Right atrium auricular region (tissue), 2 donors: ENCODE measurements around the gene GPATCH2L. TPM values are rescaled to one million over a fixed set of nuclear protein-coding genes. Genes with fewer than 3 reads are reported as not detected.

Experiments
- DNase-seq: peaks from one replicate; pipeline ENCODE4 v3.0.0-alpha.2; 2019; ENCODE audit warnings: low spot score
- H3K27ac ChIP-seq, 2 donors: fragments of 200-600 bp; sonication (generic); 1 replicate in 1 of 2; 2 replicates in 1 of 2; pipeline ENCODE4 v1.5.1; 2016 to 2019
- H3K27me3 ChIP-seq, 2 donors: fragments of 200-600 bp; sonication (generic); one replicate each; pipeline versions ENCODE4 v1.5.1 to v1.6.0; 2017 to 2019
- H3K36me3 ChIP-seq: fragments of 200-600 bp; sonication (generic); one replicate; pipeline ENCODE4 v1.5.1; 2016
- H3K4me1 ChIP-seq, 2 donors: fragments of 200-600 bp; sonication (generic); one replicate each; pipeline versions ENCODE4 v1.5.1 to v1.6.0; 2017 to 2019
- H3K4me3 ChIP-seq, 2 donors: fragments of 200-600 bp; sonication (generic); 1 replicate in 1 of 2; 2 replicates in 1 of 2; pipeline ENCODE4 v1.5.1; 2017 to 2019; ENCODE audit warnings: mild to moderate bottlenecking in 1 of 2, moderate library complexity in 1 of 2
- H3K9me3 ChIP-seq, 2 donors: fragments of 200-600 bp; sonication (generic); one replicate each; pipeline ENCODE4 v1.5.1; 2019
- CTCF ChIP-seq, 2 donors: fragments of 200-600 bp; sonication (generic); IDR thresholded peaks; one replicate each; pipeline ENCODE4 v1.5.1; 2019; ENCODE audit warnings: antibody characterized with exemption in 2 of 2
- total RNA-seq, 2 donors: library from RNA; depleted of rRNA; stranded (reverse); fragments of >200 nt; gene quantifications; one replicate each; pipeline ENCODE4 v1.1.0, GENCODE V29; 2016

The GPATCH2L gene
- total RNA-seq, 2 donors from 2014 or later: 38.5 to 48.5 TPM

GRCh38 chr14:76219873-76220272, 68.2 kb downstream of the GPATCH2L start:
- no peaks in the 10 kb centered on the region for H3K36me3 ChIP-seq
- no peak for DNase-seq
- H3K9me3 ChIP-seq: peaks cover 0 to 4% of the 10 kb centered on the region in 2 donors
- H3K4me3 ChIP-seq: no peak overlapping the region
- H3K27ac ChIP-seq: no peak overlapping the region
- no peak for TF ChIP-seq CTCF (IDR thresholded peaks at IDR 0.05)
- H3K4me1 ChIP-seq: no peaks in the 10 kb centered on the region
- H3K27me3 ChIP-seq: peaks cover 0 to 4% of the 10 kb centered on the region in 2 donors

DNA sequence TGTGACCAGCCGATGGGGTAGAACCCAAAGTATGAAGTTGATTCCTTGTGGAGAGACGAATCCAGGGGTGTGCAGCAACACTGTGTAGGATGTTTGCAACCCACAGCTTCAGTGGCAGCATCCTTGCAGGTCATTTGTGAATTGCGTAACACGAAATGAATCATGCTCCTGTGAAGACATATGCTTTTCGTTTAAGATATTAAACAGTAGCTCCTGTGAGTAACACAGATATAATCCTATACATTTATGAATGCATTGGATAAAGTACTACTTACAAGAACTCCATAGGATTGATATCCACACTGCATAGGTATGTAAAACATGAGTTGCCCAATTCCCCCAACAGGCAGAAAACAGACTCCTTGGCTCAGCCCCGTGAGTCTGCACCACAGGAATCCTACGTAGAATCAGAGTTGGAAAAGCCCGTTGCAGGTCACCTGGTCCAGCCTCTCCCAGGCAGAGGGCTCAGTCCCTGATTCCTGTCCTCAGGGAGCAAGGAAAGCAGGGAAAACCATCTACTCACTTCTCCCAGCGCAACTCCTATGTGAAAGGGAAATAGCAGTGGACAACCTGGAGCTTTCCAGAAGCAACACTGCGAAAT, 75.8 kb downstream of the GPATCH2L start:
- Histone ChIP-seq H3K27ac (no peak overlapping the region), H3K4me1 (no peaks in the 10 kb centered on the region), H3K27me3 (no peaks in the 10 kb centered on the region), H3K9me3 (peaks cover 0 to 4% of the 10 kb centered on the region in 2 donors), H3K4me3 (no peak overlapping the region), H3K36me3 (no peaks in the 10 kb centered on the region)
- DNase-seq: no peak
- TF ChIP-seq CTCF (IDR thresholded peaks at IDR 0.05): no peak

DNA sequence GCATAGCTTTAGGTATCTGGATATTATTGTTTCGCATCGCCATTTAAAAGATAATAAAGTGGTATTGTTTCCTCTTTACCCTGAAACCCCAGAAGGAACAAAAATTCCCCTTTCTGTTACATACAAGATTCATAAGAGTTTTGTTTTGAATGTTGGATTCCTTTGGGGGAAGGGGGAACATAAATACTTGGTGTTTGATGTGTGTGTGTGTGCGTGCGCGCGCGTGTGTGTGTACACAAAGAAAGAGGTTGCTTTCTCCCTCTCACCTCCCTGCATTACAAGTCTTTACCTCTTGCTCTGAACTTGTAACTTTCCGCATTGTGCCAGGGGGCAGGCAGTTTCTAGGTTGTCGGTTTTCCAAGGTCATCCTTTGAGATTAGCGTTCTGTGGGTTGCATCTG, 76.4 kb downstream of the GPATCH2L start:
- no peak for DNase-seq
- Histone ChIP-seq H3K4me1 (no peaks in the 10 kb centered on the region), H3K36me3 (no peaks in the 10 kb centered on the region), H3K27ac (no peak overlapping the region), H3K4me3 (no peak overlapping the region), H3K27me3 (no peaks in the 10 kb centered on the region), H3K9me3 (peaks cover 0 to 4% of the 10 kb centered on the region in 2 donors)
- TF ChIP-seq CTCF (IDR thresholded peaks at IDR 0.05): no peak

GRCh38 chr14:76232800-76233199, 81.1 kb downstream of the GPATCH2L start:
- no peaks in the 10 kb centered on the region for H3K9me3 ChIP-seq
- H3K4me1 ChIP-seq: no peaks in the 10 kb centered on the region
- no peak for DNase-seq
- H3K36me3 ChIP-seq: no peaks in the 10 kb centered on the region
- H3K27ac ChIP-seq: no peak overlapping the region
- no peak for TF ChIP-seq CTCF (IDR thresholded peaks at IDR 0.05)
- no peaks in the 10 kb centered on the region for H3K27me3 ChIP-seq
- no peak overlapping the region for H3K4me3 ChIP-seq

- no peak overlapping the region for H3K4me3 ChIP-seq
- no peaks in the 10 kb centered on the region for H3K27me3 ChIP-seq
- TF ChIP-seq CTCF (IDR thresholded peaks at IDR 0.05): no peak
- no peak overlapping the region for H3K27ac ChIP-seq
- H3K4me1 ChIP-seq: no peaks in the 10 kb centered on the region
- DNase-seq: no peak
- no peaks in the 10 kb centered on the region for H3K36me3 ChIP-seq
- no peaks in the 10 kb centered on the region for H3K9me3 ChIP-seq
Observed at GRCh38 chr14:76235628-76236027, 83.9 kb downstream of the GPATCH2L start.
